Panc1 (cell line): ENCODE measurements around the gene MAP2K5. TPM values are rescaled to one million over a fixed set of nuclear protein-coding genes. Genes with fewer than 3 reads are reported as not detected.

Experiments
- ATAC-seq: fragments of 200-7000 bp; cut with Tn5 transposase; 2 replicates; pipeline ENCODE4 v1.9.1; 2020; ENCODE audit warnings: mild to moderate bottlenecking, moderate library complexity
- BruUV-seq: library from RNA; stranded (reverse); fragments of 400-500 nt; replicated peaks from 2 replicates; lab custom pipeline; 2021; lab: Mats Ljungman, UMichigan
- CTCF ChIA-PET: fragments of 300-600 bp; sonication (Branson Sonifier 250); formaldehyde crosslinking; loops from one replicate; lab custom pipeline; 2022; ENCODE audit warnings: antibody characterized with exemption; lab: Charles Lee
- POLR2A ChIA-PET: fragments of 300-600 bp; sonication (Branson Sonifier 250); formaldehyde crosslinking; loops from one replicate; lab custom pipeline; 2022; ENCODE audit warnings: antibody characterized with exemption; lab: Charles Lee
- DNase-seq: peaks from one replicate; pipeline ENCODE4 v3.0.0-alpha.2; 2010; ENCODE audit warnings: low read depth, low spot score
- H3K27ac ChIP-seq: 2 replicates; pipeline ENCODE4 v1.5.1; 2011; ENCODE audit warnings: mild to moderate bottlenecking, low read length, inconsistent platforms
- H3K27me3 ChIP-seq: fragments of 200-500 bp; sonication (Bioruptor generic); 2 replicates; pipeline ENCODE4 v1.6.0; 2014; ENCODE audit warnings: low read length, inconsistent platforms; ENCODE audit not compliant: control insufficient read depth, insufficient read depth
- H3K36me3 ChIP-seq: fragments of 200-500 bp; sonication (Bioruptor generic); 2 replicates; pipeline ENCODE4 v1.5.1; 2014; ENCODE audit warnings: inconsistent platforms, mild to moderate bottlenecking, low read length, moderate library complexity; ENCODE audit not compliant: control insufficient read depth, insufficient read depth
- H3K4me1 ChIP-seq: 2 replicates; pipeline ENCODE4 v1.5.1; 2011; ENCODE audit warnings: inconsistent platforms, mild to moderate bottlenecking, low read length, moderate library complexity; ENCODE audit not compliant: control insufficient read depth, insufficient read depth
- H3K4me3 ChIP-seq, 2 experiments: 2 replicates each; pipeline ENCODE4 v1.5.1; 2011 to 2012; ENCODE audit warnings: low read depth in 2 of 2, low read length in 2 of 2, mild to moderate bottlenecking in 2 of 2, inconsistent platforms in 1 of 2, moderate library complexity in 1 of 2
- H3K9me3 ChIP-seq: fragments of 200-500 bp; sonication (Bioruptor generic); 2 replicates; pipeline ENCODE4 v1.5.1; 2014; ENCODE audit warnings: low read depth, mild to moderate bottlenecking, inconsistent platforms, low read length, moderate library complexity; ENCODE audit not compliant: control insufficient read depth, insufficient read depth
- CTCF ChIP-seq: fragments of 450-650 bp; IDR thresholded peaks from 2 replicates; pipeline ENCODE4 v1.5.1; 2017; ENCODE audit warnings: mild to moderate bottlenecking
- POLR2AphosphoS5 ChIP-seq: IDR thresholded peaks from 2 replicates; pipeline ENCODE4 v1.6.1; 2012; ENCODE audit warnings: mild to moderate bottlenecking, low read depth, low read length, moderate library complexity
- REST ChIP-seq, 2 experiments: IDR thresholded peaks; 2 replicates each; pipeline ENCODE4 v1.6.1; 2011 to 2012; ENCODE audit warnings: low read depth in 2 of 2, control low read depth in 1 of 2, low read length in 1 of 2, mild to moderate bottlenecking in 1 of 2, moderate library complexity in 1 of 2; ENCODE audit not compliant: insufficient read depth in 1 of 2
- SIN3A ChIP-seq: IDR thresholded peaks from 2 replicates; pipeline ENCODE4 v1.6.1; 2012; ENCODE audit warnings: low read depth, mild to moderate bottlenecking, low read length, moderate library complexity, borderline replicate concordance; ENCODE audit not compliant: insufficient read depth
- TCF7L2 ChIP-seq: IDR thresholded peaks from 2 replicates; pipeline ENCODE4 v1.6.1; 2011; ENCODE audit warnings: mild to moderate bottlenecking, low read depth, low read length, inconsistent platforms
- in situ Hi-C: cut with HindIII; loops from 2 replicates; pipeline ENCODE4 v1.10.0; 2016; ENCODE audit warnings: low sequenced_read_pairs, low pct_unique_long_range_greater_than_20kb
- intact Hi-C: fragments of 100-400 bp; cut with micrococcal nuclease; formaldehyde crosslinking; loops from one replicate; pipeline ENCODE4 v1.10.0; 2022; ENCODE audit not compliant: unreplicated experiment
- total RNA-seq: library from RNA; stranded (reverse); gene quantifications from one replicate; pipeline ENCODE4 v1.2.1, GENCODE V29; 2021; ENCODE audit not compliant: unreplicated experiment

Gene MAP2K5
- total RNA-seq, 1 experiment from 2014 or later = 18.3 TPM

GRCh38 chr15:67559158-67559557 is 16.7 kb downstream of the MAP2K5 start:
- CTCF ChIA-PET = no interaction called here
- intact Hi-C loops (no loop called here), in situ Hi-C loops (no loop called here)
- no TSS peak for BruUV-seq
- POLR2A ChIA-PET = interaction anchor here (0.6 kb wide), 1 partner anchor 719 kb away, joined by 3 read pairs; the partner anchor contains the start of gene FEM1B
- no peak overlapping the region for H3K4me3 ChIP-seq
- no peaks in the 10 kb centered on the region for H3K9me3 ChIP-seq
- no peak overlapping the region for H3K27ac ChIP-seq
- DNase-seq (no peak), ATAC-seq (no peak)
- no peaks in the 10 kb centered on the region for H3K4me1 ChIP-seq
- TF ChIP-seq SIN3A (no peak), CTCF (no peak), POLR2AphosphoS5 (no peak), TCF7L2 (no peak), REST (IDR thresholded peaks at IDR 0.05; ENCODE audit: insufficient read depth in 1 of 2, low read depth in 2 of 2, low read length in 1 of 2) (no peak)
- no peaks in the 10 kb centered on the region for H3K27me3 ChIP-seq
- H3K36me3 ChIP-seq = no peaks in the 10 kb centered on the region

GRCh38 chr15:67559576-67559975 is 17.1 kb downstream of the MAP2K5 start:
- BruUV-seq = no TSS peak
- CTCF ChIA-PET = no interaction called here

More at GRCh38 chr15:67559576-67559975, 17.1 kb downstream of the MAP2K5 start:
- in situ Hi-C loops (no loop called here), intact Hi-C loops (no loop called here)
- DNase-seq (no peak), ATAC-seq (no peak)
- no peak overlapping the region for H3K4me3 ChIP-seq
- POLR2A ChIA-PET = no interaction called here
- no peaks in the 10 kb centered on the region for H3K4me1 ChIP-seq
- no peak overlapping the region for H3K27ac ChIP-seq
- TF ChIP-seq REST (IDR thresholded peaks at IDR 0.05; ENCODE audit: insufficient read depth in 1 of 2, low read depth in 2 of 2, low read length in 1 of 2) (no peak), SIN3A (no peak), POLR2AphosphoS5 (no peak), CTCF (no peak), TCF7L2 (no peak)
- H3K27me3 ChIP-seq = no peaks in the 10 kb centered on the region
- H3K9me3 ChIP-seq = no peaks in the 10 kb centered on the region
- no peaks in the 10 kb centered on the region for H3K36me3 ChIP-seq
